SH-SY5Y (cell line): ENCODE measurements around the gene ATP6V1G3.

ENCODE experiments used
- GATA2 ChIP-seq: IDR thresholded peaks from 2 replicates; pipeline ENCODE4 v1.6.1; 2011; ENCODE audit warnings: mild to moderate bottlenecking, low read depth, low read length
- GATA3 ChIP-seq: IDR thresholded peaks from 2 replicates; pipeline ENCODE4 v1.6.1; 2011; ENCODE audit warnings: low read depth, mild to moderate bottlenecking, low read length, moderate library complexity

The ATP6V1G3 gene

DNA sequence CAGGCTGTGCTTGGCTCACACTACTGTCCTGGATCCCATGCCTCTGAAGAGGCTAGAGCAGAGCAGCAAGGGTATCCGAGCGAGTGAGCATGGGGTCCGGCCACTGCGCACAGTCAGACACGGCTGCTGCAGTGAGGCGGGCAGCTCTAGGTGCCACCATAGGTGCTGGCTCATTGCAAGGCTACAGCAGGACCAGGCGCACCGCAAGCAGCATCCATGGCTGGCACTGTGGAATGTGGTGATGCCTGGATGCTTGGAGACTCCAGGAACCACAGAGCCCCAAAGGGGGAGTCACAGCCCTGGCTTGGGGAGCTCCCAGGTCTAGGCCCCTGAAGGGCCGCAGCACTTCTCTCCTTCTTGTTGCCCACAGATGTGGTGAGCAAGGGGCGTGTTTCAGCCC lies 47.2 kb downstream of the ATP6V1G3 start:
- TF ChIP-seq GATA3 (no peak), GATA2 (no peak)

DNA sequence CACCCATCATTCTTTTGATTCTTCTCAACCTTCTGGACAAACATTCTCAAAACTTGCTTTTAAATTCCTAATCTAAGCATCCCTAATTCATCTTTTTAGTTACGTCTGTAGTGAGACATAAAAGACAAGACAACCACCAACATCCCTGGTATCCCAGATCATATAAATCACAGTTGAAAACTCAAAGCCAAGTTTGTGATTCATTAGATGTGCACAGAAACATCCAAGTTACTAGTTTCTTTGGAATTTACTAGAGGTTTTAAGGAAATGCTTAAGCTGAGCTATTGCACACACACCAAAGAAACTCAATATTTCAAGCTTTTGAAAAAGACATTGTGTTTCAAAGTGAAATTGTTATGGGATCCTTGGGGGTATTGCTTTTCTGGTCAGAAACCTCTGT lies 47.6 kb downstream of the ATP6V1G3 start:
- TF ChIP-seq GATA2 (no peak), GATA3 (no peak)

DNA sequence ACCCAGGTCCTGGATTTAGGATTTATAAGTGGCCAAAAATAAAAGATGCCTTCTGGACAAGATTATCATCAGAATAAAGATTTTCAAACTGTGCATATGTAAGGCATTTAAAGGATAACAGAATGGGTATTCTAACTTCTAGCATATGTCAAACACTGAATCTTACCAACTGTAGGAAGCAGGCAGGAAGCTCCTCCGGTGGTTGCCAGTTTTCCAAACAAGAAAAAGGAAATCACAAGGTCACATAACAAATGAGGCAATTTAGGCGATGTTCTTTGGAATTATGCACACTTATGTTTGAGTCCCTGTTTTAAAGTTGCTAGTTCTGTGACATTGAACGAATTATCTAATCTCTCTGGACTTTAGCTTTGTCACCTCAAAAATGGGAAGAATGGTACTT lies 48.9 kb downstream of the ATP6V1G3 start:
- TF ChIP-seq GATA3 (no peak), GATA2 (no peak)

DNA sequence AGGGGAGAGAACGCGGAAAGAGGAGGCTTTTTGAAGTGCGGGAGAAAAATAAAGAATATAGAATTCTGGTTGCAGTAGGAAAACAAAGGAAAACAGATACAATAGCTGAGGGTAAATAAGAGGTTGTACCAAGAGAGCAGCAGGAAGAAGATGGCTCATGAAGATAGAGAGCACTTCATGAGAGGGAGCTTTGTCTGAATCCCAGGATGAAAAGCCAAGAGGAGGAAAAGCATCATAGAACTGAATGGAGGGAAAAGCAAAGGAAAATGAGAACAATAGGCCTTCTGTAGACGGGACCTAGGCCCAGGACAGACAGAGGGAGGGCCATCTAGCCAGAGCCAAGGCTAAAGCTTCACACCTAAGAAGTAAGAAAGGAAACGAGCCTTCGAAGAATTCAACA lies 49.5 kb downstream of the ATP6V1G3 start:
- no peak for TF ChIP-seq GATA3
- TF ChIP-seq GATA2: no peak

DNA sequence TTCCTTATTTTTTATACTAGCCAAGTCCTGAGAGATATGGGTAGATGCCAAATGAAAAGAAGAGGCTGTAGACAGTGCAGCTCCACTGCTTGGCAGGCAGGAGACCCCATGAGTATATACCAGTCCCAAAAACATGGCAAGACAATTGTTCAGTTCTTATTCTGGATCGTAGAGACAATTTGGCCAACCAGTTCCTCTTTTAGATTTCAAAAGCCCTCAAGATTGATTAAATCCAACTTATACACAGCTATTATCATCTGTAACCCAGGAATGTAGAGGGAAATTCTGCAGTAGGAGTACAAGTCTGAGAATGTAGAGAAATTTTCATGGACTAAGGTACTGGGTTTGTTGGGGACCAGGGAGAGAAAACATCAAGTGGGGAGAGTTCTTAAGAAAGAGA lies 50.3 kb downstream of the ATP6V1G3 start:
- TF ChIP-seq GATA3 (no peak), GATA2 (no peak)

DNA sequence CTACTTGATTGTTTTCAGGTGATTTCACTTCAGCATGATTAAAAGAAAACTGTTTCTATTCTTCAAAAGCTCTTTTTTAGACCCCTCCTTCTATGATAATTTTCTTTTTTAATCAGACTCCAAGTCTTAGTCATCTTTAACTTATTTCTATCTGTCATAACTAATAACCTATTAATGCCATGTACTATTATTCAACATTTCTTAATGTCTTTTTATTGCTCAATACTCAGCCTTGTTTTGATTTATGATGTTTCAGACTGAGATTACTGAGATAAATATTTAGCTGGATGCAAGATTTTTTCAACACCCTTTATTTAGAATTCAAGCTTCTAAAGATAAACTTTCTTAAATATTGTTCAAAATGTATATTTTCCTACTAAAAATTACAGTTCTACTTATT lies 53.6 kb downstream of the ATP6V1G3 start:
- TF ChIP-seq GATA3 (no peak), GATA2 (no peak)

DNA sequence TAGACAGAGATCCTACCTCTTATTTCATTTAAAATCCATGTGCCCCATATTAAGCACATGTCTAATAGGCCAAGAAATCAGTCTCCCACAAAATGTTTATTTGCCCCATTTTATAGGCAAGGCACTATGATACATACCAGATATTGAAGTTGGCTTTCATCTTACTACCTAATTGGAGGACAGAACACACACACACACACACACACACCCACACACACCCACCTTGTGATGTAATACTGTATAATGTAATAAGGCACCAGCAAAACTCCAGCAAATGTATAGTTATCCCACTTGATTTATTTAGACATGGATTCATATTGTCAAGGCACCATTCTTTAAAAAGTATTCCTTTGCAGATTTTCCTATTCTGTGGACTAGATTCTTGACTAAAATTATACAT lies 56.8 kb downstream of the ATP6V1G3 start:
- TF ChIP-seq GATA2 (no peak), GATA3 (no peak)

DNA sequence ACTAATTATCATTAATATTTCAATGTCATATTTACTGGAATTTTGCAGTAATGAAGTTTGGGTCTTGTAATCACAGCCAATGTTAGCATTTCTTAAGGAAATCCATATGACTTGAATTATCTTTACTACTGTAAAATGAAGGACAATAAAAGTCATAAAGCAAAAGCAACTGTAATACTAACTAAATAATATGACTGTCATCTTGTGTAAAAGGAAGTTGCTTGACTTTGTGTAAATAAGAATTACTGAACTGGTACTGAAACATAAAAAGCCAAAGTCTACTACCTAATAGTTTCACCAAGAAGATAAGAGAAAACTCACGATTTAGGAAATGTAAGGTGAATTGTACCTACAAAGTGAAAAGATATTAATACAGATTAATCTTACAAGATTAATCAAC lies 57.5 kb downstream of the ATP6V1G3 start:
- TF ChIP-seq GATA2 (no peak), GATA3 (no peak)

DNA sequence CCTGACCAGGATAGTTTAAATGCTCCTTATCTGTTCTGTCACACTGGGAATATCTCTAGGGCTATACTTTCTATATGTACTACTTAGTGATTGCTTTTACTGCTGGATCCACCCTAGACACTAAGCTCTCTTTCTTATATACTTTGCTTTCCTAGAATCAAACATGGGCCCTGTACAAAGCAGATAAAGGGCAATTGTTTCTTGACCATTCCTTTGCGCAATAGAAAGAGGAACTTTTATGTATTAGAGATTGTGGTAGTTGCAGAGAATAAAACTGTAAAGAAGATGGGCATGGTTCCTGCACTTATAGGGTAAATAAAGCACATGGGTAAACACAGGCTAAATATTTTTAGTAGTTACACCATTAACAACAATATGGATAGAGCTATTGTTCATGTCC lies 58.8 kb downstream of the ATP6V1G3 start:
- TF ChIP-seq GATA2 (no peak), GATA3 (no peak)

DNA sequence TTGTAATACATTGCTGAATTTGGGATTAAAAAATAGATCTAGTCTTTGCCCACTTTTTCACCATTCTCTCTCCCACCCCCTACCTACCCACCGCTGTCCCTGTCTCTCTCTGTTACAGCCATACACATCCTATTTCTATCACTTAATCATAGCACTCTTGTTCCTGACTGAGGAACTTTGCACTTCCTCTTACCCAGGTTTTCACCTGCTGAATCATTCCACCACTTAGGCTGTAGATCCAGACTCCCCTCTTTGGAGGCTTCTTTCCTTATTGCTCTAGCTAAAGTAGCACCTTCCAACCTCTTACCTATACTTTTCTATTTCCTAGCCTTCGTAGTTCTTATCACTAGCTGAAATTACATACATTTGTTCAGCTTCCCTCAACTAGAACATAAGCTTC lies 59.6 kb downstream of the ATP6V1G3 start:
- TF ChIP-seq GATA2: no peak
- no peak for TF ChIP-seq GATA3
